HG02798 (cell line): ENCODE results near the gene HDAC4.

ENCODE experiments used
- ATAC-seq: cut with Tn5 transposase; IDR thresholded peaks from one replicate; pipeline ENCODE4 v1.9.1; 2021; ENCODE audit warnings: mild to moderate bottlenecking; ENCODE audit not compliant: unreplicated experiment, poor library complexity

The HDAC4 gene

DNA sequence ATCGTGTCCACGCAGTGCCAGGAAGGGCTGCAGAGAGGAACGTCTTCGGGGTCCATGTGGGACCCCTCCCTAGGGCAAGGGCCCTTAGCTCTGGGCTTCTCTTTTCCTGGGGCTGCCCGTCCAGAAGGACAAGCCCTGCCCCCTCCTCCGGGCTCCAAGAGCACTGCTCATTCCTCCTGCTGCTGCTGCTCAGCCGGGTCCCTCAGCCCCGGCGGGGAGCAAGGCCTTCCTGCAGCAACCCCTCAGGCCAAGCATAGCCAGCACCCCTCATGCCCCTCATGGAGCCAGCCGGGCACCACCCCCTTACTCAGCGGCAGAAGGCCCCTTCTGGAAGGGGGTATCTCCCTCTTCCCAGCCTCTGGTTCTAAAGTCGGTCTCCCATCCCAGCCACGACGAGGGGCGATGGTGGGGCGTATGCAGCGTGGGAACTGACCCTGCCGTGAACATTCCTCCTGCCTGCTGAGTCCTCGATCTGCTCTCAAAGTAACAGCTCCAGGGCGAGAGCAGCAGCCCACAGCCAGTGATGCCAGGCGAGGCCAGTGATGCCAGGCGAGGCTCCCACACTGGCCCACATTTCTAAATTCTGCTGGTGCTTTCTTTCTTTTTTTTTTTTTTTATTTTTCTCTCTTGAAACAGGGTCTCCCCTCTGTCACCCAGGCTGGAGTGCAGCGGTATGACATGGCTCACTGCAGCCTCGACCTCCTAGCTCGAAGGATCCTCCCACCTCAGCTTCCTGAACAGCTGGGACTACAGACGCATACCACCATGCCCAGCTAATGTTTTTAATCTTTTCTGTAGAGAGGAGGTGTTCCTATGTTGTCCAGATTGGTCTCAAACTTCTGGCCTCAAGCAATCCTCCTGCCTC lies 99.7 kb downstream of the HDAC4 start:
- ATAC-seq, result no peak

DNA sequence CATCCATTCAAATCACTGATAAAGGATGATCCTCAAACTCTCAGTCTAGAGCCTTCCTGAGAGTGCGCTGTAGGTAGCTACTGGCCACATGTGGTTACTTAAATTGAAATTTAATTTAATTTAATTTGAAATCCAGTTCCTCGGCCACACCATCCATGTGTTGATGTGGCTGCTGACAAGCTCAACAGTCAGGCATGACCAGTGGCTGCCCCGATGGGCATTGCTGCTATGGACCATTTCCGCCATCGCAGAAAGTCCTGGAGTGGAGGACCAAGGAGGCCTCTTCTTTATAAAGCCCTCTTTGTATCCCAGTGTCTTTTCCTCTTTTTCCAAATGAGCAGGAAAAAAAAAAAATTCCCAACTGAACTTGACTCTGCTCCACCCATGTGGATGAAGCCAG lies 100.6 kb downstream of the HDAC4 start:
- no peak for ATAC-seq

DNA sequence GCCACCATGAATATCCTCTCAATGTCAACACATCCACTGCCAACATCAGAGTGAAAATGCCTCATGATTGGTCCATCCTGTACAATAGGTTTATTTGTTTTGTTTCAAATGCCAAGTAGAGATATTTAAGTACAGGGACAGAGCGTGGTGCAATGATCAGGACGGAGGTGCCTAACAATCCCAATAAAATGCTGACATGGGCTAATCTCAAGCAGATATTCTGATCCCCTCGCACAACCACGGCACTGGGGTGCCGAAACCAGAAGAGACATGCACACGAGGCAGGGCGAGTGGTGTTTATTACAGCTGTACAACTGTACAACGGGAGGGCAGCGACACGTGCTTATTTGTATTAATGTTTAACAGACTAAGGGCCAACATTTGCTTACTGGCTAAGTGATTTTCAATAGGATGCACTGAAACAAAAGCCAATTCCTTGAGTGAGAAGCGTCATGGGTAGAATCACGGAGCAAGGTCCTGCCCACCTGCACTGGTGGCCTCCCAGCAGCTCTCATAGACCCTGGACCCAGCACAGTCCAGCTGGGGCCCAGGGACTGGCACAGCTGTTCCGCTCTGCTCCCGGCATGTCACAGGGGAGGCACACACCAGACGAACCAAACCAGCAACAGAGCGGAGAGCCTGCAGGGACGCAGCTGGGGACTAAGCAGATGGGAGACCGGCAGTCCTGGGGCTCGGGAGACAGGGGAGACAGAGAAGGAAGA lies 101.4 kb downstream of the HDAC4 start:
- ATAC-seq, result no peak

DNA sequence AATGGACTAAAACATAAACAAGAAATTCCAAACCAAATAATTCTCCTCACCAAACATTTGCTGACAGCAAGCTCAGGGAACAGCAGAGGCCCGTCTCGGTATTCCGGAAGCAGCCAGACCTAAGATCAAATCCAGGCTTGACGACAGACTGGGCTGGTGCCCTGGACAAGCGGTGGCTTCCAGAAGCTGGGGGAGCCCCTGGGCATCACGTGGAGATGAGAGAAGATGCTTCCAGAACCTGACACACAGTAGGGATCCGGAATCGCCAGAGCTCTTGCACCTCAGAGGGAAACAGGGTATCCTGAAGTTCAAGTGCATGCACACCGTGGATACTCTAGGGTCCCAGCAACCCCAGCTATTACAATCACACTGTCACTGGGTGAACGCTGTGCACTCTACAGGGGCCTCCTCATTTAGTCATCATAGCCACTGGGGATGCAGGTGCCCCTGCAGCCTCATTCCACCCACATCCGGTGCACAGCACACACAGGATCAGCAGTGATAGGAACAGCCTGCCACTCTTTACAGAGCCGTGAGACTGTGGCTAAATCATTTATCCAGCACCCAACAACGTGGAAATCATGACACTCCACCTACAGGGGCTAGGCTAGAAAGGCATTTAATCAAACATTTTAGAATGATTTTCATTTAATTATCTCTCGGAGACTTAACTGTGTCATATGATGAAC lies 102.6 kb downstream of the HDAC4 start:
- no peak for ATAC-seq

DNA sequence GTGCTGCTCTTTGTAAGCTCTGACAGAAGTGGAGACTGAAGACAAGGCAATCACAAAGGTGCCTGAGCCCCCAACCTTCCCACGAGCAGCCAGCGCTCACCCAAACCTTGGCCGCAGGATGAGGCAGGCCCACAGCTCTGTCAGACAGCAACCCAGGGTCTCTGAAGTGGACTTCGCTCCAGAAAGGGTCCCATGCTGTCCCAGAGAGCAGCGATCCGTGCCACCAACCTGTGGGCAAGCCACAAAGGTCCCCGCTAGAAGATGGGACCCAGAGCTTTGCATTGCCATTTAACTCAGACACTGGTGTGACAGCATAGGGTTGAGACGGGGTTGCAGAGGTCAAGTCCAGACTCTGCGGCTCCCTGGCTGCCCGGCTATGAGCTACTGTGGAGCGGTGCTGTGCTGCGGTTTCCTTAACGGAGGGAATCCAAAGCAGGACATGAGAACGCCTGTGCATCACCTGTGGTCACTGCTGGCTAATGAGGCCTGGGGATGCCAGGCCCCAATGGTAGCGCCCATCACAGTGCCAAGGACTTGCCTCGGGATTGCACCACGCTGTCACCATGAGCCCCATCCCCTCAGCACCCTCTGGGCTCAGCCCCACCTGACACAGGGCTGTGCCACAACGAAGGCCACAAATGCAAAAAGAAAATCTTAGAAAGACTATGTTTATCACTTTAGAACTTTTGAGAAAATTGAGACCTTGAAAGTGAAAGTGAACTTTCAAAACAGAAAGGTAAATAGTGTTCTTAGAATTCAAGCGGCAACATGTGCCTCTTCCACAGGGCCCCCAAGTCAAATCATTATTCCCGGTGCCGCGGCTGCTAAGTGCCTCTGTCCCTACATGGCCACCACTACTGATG lies 103.4 kb downstream of the HDAC4 start:
- no peak for ATAC-seq

DNA sequence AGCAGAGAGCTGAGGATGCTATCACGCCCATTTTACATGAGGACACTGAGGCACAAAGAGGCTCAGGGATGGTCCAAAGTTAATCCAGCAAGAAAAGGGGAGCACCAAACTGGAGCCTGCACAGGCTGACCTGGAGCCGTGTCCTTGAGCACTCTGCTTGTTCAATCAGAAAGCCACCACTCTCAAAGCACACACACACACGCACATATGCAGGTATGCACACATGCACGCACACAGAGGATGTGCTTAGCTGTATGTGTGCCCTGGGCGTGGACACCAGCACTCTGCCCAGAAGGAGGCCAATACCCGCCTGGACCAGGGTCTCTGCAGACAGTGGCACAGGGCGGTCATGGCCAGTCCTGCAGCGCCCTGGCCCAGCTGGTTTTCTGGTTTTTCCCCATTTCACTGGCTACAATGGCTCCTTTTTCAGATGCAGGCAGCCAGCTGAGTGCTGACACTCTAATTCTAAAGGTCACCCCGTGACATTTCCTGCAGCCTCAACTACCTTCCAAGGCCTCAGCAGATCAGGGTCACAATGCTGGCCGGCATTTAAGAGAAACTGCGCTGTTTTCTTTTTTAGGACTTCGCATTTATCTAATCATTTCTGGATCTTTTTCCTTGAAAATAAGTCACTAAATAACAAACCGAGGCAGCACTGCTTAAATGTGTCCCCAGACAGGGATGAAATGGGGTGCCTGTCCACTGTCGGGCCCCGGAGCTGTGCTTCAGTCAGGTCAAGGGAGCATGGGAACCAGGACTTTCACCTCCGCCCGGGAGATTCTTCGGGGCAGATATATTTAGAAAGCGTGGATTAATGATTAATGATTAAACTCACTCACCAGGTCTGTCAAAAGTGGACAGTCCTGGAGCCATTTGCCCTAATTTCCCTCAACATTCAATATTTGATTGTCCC lies 104.5 kb downstream of the HDAC4 start:
- no peak for ATAC-seq

DNA sequence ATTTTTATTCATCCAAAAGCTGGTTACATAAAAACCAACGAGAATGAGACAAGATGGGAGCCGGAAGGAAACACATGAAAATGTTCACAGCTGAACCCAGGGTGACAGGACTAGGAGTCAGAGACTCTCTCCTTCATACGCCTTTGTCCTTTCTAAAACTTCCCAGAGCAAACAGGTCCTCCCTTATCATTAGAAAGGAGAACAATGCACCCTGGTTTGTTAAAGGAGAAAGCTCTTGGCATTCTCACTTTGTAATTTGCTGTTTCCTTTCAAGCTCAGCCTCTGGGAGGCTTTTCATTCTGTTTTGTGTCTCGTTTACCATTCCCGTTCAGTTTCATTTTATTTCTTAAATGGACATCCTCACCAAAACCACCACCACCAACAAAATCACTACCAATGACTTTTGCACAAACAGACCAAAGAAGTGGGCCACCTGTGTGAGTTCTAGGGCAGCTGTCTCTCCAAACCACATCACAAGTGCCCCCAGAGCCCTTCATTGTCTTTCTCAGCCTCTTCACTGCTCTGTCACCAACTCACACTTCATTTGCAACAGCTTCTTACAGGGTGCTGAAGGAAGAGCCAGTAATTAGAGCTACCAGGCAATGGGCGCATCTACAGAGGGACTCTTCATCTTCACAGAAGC lies 105.3 kb downstream of the HDAC4 start:
- ATAC-seq, result no peak

DNA sequence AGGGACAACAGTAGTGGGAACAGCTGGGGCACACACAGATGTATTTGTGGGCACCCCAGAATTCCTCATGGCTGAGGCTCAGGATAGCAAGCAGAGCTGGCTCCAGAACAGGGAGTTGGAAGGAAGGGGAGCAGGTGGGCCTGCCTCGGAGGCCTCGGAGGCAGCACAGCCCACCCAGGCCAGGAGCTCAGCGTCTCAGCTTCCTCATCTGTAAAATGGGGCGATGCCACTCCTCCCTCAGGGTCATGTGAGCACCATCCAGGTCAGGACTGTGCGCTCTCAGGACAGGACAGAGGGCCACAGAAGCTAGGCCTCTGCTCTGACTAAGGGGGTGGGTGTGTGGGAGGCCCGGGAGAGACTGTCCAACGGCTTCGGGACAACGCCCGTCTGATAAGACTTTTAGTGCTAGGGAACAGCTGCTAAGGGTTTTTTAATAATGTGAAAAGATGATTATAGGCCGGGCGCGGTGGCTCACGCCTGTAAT lies 106.2 kb downstream of the HDAC4 start:
- ATAC-seq, result no peak

DNA sequence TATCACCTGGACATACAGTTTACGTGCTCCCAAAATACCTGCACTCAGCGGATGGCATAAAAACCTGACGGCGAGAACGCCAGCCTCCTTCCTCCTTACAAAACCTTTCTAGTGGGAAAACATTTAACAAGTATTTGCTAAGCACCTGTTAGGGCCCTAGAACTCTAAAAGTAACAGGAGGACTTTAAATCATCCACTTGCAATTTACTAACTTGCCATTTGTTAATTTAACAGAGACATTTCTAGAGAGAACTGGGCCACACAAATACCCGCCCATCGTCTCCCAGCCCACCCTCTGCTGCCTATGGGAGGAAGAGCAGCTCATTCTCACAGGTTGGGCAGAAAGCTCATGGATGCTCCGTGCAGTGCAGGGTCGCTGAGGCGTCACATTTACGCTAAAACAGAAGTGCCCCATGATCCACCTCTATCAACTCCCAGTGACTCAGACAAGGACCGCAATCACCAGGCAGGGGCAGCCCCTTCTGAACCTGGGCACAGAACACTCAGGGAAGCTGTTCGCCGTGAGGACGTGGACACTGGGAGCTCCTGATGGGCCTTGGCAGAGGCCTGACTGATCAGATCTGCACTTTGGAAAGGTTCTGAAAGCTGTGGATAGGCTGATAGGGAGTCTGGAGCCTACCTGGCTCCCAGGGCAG lies 106.9 kb downstream of the HDAC4 start:
- peak; percentile 72 for ATAC-seq

DNA sequence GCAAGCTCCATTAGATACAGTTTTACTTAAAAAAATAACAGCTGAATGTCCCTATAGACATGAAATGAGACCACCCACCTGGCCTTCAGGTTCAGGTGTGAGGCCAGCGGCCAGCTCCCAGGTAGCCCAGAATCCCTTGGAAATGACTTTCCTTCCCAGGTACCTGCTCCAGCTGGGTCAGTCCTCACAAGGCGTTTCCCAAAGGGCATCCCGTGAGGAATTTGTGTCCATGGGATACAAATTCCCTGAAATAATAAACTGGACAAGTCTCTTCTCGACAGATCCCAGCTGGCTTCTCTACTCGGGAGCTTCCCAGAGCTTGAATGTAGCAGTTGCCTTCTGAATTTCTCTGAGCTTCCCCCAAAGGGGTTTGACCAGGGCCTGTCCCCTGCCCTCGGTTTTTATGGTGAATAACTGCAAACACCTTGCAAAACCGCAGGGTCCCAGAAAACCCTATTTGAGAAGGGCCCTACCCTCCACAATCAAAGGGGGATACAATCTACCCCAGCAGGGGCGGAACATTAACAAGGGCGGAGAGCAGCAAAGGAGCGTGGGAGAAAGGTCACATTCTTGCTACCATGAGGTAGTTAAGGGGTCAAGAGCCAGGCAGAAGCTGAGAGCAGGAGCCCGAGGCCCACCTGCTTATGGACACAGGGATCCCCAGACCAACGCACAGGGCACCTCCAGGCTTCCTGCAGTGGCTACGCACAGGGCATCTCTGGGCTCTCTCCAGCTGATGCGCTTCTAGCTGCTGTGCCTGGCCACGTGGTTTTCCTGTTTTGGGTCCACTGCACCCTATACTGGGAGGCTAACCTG lies 107.7 kb downstream of the HDAC4 start:
- no peak for ATAC-seq

DNA sequence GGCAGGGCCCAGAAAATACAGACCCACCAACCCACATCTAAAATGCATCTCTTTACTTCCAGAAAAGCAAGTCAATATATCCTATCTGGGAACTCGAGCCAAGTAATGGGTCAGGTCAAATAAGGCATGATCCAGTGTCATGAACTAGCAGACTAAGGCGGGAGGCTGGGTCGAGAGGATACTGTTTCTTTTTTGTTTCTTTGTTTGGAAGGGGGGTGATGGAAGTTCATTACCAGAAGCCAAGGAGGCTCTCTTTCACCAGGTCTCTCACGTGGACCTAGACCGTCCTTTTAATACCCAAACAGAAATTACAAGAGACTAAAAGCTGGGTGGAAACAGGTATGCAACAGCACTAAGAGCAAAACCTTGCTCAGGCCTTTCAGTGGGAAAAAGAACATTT lies 108.3 kb downstream of the HDAC4 start:
- ATAC-seq, result no peak

DNA sequence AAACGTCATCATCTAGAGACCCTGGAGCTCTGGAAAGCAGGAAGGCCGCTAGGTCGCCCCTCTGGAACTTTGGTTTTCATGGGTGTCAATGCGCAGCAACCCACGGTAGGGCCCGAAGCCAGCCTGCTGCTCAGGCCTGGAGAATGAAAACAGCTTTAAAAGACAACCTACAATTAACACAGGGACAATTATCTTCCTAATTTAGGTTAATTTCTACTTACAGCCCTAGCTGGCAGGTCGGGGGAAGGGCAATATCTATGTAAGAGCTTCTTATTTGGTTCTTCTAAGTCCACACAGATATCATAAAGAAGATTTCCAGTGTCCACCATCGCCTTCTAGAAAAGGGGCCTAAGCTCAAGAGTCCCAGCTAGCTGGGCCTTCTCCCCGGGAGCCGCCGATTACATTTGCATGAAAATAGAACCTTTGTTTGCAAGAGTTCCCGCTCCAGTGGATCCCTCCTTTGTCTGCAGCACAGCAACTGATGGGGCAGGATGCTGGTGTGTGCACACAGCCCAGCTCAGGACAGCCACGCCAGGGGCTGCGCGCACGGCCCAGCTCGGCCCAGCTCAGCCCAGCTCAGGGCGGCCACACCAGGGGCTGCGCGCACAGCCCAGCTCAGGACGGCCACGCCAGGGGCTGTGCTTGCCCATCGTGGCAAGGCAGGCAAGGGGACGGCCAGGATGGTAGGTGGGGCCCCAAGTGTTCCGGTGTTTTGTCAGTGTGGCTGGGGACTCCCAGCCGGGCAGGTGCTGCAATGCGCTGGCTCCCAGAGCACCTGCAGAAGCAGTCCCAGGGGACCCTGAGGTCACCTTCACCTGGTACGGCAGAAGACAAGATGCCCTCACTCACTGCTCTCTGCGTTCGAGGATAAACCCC lies 109.1 kb downstream of the HDAC4 start:
- no peak for ATAC-seq

DNA sequence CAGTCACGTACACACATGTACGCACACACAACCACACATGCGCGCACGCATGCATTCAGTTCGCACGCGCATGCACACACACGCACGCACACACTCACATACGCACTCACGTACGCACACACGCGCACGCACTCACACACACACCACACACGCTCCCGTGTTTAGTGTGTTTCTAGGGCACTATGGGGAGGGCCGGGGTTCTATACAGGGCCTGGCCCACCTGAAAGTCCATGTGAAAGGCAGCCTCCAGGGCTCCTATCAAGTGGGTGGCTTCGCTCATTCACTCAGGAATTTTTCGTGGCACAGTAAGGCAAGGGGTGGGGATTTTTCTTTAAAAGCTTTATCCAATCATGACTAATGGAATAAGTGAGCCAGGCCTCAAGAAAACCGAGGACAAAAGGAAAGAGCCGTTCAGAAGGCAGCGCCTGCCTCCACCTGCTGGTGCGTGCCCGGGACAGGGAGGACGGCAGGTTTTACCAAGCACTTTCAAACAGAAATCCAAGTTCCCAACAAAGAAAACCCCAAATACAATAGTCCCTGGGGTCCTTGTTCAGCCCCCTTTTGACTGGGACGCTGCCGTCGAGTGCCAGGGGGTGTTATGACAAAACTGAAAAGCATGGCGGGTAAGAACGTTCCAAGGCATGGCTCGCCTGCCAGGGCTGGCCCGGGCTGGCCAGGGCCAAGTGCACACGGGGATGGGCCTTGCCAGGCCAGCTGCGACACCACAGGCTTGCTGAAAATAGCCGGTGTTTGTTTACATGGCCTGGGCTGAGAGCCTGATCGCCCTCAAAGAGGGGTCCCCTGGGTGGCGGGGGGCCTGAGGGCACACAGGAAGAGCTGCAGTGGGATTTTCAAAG lies 110.0 kb downstream of the HDAC4 start:
- ATAC-seq, result no peak

DNA sequence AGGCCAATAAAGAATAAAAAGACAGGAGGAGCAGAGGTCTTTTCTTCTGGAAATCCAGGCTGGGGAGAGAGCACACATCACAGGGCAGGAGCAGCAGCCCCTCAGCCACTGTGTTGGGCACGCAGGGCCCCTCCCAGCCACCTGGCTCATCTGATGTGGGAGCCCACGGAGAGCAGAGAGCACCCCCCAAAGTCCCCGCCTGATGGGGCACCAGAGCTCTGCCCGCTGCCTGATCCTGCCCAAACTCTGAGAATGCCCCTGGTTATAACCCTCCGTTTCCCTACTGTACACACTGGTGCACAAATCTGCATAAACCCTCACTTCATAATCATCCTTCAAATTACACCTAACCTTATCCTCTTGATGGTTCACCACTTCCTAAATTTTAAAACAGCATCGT lies 111.3 kb downstream of the HDAC4 start:
- ATAC-seq, result no peak

DNA sequence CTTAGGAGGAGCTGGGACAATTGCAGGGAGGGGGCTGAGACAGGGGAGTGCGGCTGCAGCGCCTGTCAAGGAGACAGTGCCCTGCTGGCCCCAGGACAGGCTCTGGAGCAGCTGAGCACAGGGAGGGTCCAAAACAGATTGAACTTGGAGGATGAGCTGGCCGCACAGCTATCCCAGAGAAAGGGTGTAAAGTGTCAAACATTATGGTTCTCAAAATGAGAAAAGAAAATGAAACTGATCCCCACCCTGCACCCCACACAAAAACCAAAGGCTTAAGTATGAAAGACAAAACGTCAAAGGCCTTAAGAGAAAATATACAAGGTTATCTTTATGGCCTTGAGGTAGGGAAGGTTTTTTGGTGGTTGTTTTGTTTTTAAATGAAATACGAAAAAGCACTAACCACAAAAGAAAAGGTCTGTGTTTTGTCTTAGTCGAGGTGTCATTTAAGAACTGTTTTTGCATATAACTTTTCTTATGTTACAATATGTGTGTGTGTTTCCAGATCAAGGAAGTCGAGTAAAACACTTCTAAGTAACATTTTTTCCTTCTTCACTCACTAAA lies 111.8 kb downstream of the HDAC4 start:
- peak; percentile 69 for ATAC-seq
